PC-9 (cell line): Measurements from ENCODE around the gene CNNM3.

Source experiments
- EZH2 ChIP-seq: fragments of 200-600 bp; sonication (generic); IDR thresholded peaks from 2 replicates; pipeline ENCODE4 v1.8.0; 2017; ENCODE audit warnings: antibody characterized with exemption, low read depth
- TF ChIP-seq, protein P1 (sequence below): fragments of 200-600 bp; sonication (generic); conservative IDR thresholded peaks from 2 replicates; pipeline ENCODE4 v1.6.1; 2017; ENCODE audit warnings: mixed run types, antibody characterized with exemption, mild to moderate bottlenecking, moderate library complexity

DNA sequence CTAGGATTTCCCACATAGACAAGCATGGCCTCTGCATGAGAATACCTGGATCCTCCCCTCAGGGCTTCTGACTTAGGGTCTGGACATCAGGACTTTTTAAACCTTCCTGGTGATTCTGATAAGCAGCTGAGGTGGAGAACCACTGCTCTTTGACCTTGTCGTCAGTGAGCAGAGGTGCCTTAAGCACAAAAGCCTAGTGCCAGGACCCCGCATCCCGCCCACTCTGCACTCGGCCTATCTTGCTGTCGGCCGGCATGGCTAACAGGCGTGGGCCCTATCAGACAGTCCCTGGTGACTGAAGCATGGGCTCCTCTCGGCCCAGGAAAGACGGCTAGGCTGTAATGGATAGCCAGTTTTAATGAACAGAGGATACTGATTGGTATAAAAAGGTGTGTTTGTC, 21.5 kb downstream of the CNNM3 start:
- TF ChIP-seq, protein P1, sequence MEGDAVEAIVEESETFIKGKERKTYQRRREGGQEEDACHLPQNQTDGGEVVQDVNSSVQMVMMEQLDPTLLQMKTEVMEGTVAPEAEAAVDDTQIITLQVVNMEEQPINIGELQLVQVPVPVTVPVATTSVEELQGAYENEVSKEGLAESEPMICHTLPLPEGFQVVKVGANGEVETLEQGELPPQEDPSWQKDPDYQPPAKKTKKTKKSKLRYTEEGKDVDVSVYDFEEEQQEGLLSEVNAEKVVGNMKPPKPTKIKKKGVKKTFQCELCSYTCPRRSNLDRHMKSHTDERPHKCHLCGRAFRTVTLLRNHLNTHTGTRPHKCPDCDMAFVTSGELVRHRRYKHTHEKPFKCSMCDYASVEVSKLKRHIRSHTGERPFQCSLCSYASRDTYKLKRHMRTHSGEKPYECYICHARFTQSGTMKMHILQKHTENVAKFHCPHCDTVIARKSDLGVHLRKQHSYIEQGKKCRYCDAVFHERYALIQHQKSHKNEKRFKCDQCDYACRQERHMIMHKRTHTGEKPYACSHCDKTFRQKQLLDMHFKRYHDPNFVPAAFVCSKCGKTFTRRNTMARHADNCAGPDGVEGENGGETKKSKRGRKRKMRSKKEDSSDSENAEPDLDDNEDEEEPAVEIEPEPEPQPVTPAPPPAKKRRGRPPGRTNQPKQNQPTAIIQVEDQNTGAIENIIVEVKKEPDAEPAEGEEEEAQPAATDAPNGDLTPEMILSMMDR: no peak
- no peak for TF ChIP-seq EZH2
